ENCODE data around the gene ITPRIP. TPM values are rescaled to one million over a fixed set of nuclear protein-coding genes. Genes with fewer than 3 reads are reported as not detected.

ITPRIP gene, protein sequence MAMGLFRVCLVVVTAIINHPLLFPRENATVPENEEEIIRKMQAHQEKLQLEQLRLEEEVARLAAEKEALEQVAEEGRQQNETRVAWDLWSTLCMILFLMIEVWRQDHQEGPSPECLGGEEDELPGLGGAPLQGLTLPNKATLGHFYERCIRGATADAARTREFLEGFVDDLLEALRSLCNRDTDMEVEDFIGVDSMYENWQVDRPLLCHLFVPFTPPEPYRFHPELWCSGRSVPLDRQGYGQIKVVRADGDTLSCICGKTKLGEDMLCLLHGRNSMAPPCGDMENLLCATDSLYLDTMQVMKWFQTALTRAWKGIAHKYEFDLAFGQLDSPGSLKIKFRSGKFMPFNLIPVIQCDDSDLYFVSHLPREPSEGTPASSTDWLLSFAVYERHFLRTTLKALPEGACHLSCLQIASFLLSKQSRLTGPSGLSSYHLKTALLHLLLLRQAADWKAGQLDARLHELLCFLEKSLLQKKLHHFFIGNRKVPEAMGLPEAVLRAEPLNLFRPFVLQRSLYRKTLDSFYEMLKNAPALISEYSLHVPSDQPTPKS
- total RNA-seq (ENCODE audit: low replicate concordance) = 1.6 and 4.4 TPM in 2 replicates

DNA sequence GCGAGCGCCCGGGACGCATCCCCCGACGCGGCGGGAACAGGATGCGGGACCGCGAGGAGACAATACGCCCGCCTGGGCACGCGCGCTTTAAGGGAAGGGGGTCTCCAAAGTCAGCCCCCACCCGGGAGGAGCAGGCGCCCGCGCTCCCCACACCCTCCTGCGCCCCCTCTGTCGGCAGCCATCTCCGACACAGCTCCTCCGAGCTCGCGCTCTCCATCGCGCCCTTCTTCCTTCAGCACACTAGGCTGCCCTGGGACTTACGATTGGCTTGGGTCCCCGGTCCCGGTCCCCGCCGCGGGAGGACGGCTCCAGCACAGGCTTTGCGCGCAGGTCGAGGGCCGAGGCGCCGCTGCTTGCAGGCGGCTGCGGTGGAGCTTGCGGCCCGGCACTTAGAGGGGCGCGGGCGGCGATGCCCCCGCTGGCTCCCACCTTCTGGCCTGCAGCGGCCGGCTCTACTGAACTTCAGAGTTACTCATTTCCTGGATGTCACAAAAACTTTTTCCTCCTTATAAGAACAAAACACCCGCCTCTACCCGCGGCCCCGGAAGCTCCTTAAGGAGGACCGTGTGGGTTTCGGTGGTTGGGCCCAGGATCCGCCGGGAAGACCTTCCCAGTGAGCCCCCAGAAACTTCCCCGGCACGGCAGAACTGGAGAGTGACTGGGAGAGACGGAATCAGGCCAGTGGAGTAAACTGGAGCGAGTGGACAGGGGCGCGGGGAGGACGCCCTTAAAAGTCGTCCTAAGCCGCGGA is at the start of gene ITPRIP:
TSS of gene ITPRIP (minus strand) at position 481 of the 751 bp plus-strand sequence. CDS start 22,414 bp downstream, outside the sequence.
- no peaks in the 10 kb centered on the region for H3K9me3 ChIP-seq (ENCODE audit: low read depth)
- H3K36me3 Mint-ChIP-seq = peaks cover 2% of the 10 kb centered on the region
- peaks cover 27% of the 10 kb centered on the region for H3K27me3 ChIP-seq
- peak within 1 kb of the TSS; percentile 65 for H3K9ac ChIP-seq
- H3K27ac ChIP-seq = peak within 1 kb of the TSS; percentile 75
- H4K20me1 ChIP-seq (ENCODE audit: low read depth) = peaks cover 35% of the 10 kb centered on the region
- peaks cover 22% of the 10 kb centered on the region for H3F3A ChIP-seq (ENCODE audit: low read depth)
- peak; percentile 86 for DNase-seq (ENCODE audit: low spot score)
- H3K36me3 ChIP-seq = no peaks in the 10 kb centered on the region
- H3K79me2 ChIP-seq (ENCODE audit: low read depth) = peaks cover 44% of the 10 kb centered on the region
- H3K27ac Mint-ChIP-seq = peak within 1 kb of the TSS; percentile 100
- H3K27me3 Mint-ChIP-seq (ENCODE audit: insufficient read depth, low read depth) = peaks cover 8% of the 10 kb centered on the region
- H3K4me3 Mint-ChIP-seq = peak within 1 kb of the TSS; percentile 95
- H3K4me3 ChIP-seq = peak within 1 kb of the TSS; percentile 81
- peak within 1 kb of the TSS; percentile 99 for H3K4me2 ChIP-seq
- H2AFZ ChIP-seq (replicated peaks) = peak within 1 kb of the TSS; percentile 93
- no peaks in the 10 kb centered on the region for H3K9me3 Mint-ChIP-seq
- H3K4me1 Mint-ChIP-seq = peaks cover 46% of the 10 kb centered on the region
- peaks cover 18% of the 10 kb centered on the region for H3K4me1 ChIP-seq
- no peak for TF ChIP-seq EZH2phosphoT487 (IDR thresholded peaks at IDR 0.05)
- TF ChIP-seq, protein P1, sequence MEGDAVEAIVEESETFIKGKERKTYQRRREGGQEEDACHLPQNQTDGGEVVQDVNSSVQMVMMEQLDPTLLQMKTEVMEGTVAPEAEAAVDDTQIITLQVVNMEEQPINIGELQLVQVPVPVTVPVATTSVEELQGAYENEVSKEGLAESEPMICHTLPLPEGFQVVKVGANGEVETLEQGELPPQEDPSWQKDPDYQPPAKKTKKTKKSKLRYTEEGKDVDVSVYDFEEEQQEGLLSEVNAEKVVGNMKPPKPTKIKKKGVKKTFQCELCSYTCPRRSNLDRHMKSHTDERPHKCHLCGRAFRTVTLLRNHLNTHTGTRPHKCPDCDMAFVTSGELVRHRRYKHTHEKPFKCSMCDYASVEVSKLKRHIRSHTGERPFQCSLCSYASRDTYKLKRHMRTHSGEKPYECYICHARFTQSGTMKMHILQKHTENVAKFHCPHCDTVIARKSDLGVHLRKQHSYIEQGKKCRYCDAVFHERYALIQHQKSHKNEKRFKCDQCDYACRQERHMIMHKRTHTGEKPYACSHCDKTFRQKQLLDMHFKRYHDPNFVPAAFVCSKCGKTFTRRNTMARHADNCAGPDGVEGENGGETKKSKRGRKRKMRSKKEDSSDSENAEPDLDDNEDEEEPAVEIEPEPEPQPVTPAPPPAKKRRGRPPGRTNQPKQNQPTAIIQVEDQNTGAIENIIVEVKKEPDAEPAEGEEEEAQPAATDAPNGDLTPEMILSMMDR (IDR thresholded peaks at IDR 0.05) = peak; percentile 37
- peak; percentile 19 for TF ChIP-seq EZH2 (IDR thresholded peaks at IDR 0.05)

DNA sequence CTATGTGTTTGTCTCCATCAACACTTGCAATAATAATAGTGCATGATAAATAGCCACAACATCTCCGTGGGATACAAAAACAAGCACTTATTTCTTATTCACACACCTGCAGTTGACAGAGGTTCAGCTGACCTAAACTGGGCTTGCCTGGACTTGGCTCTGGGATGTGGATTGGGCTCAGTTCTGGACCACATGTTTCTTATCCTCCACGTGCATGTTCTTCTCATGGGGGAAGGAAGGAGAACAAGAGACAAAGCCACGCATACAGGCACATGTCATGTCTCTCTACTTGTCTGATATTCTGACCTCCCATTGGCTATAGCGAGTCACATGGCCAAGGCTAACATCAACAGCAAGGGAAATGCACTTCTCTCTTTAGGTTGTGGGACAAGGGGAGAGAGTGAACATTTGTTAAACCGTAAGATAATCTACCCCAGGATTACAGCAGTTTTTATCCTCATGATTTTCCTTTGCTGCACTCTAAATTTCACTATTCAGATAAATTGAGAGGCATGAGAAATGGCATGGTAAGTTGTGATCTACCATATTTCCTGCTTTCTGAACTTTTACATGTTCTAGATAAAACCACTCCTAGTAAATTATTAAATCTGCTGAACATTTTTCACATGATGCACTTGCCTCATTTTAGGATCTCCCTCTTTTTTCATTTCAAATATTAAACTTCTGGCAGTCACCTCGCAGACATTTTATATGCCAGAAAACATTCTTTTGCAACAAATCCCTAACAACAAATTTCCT is 49.0 kb upstream of the ITPRIP start:
- no peaks in the 10 kb centered on the region for H3K9me3 Mint-ChIP-seq
- H3K9ac ChIP-seq = no peak overlapping the region
- TF ChIP-seq EZH2phosphoT487 (IDR thresholded peaks at IDR 0.05) = no peak
- TF ChIP-seq, protein P1 (IDR thresholded peaks at IDR 0.05) = no peak
- no peak for TF ChIP-seq EZH2 (IDR thresholded peaks at IDR 0.05)
- H3K4me1 Mint-ChIP-seq = peaks cover 14% of the 10 kb centered on the region
- H3K27me3 ChIP-seq = no peaks in the 10 kb centered on the region
- H3F3A ChIP-seq (ENCODE audit: low read depth) = no peaks in the 10 kb centered on the region
- H3K79me2 ChIP-seq (ENCODE audit: low read depth) = no peaks in the 10 kb centered on the region
- no peak overlapping the region for H3K4me3 Mint-ChIP-seq
- no peak overlapping the region for H3K27ac Mint-ChIP-seq
- H3K4me1 ChIP-seq = peaks cover 9% of the 10 kb centered on the region
- H3K36me3 Mint-ChIP-seq = no peaks in the 10 kb centered on the region
- H3K4me3 ChIP-seq = no peak overlapping the region
- H4K20me1 ChIP-seq (ENCODE audit: low read depth) = no peaks in the 10 kb centered on the region
- H3K36me3 ChIP-seq = no peaks in the 10 kb centered on the region
- DNase-seq (ENCODE audit: low spot score) = no peak
- peak overlapping the region; percentile 39 for H2AFZ ChIP-seq (replicated peaks)
- no peaks in the 10 kb centered on the region for H3K27me3 Mint-ChIP-seq (ENCODE audit: insufficient read depth, low read depth)
- H3K27ac ChIP-seq = no peak overlapping the region
- H3K4me2 ChIP-seq = no peak overlapping the region
- H3K9me3 ChIP-seq (ENCODE audit: low read depth) = no peaks in the 10 kb centered on the region

DNA sequence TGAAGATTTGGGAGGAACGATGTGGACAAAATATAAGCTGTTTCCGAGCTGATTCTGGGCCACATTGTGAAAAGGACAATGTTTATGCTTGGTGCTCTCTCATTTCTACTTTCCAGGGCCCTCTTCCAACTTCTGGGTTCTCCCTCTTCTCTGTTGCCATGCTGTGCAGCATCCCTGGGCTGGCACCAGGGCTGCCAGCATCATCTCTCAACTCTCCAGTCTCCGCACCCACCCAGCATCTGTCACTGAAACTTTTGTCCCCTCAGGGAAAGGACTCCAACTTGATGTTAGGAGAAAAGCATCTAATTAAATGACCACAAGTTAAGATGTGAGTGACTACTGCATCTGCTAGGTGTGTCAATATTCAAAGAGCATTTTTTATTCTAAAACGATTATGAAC is 42.1 kb upstream of the ITPRIP start:
- Histone ChIP-seq H3K36me3 (no peaks in the 10 kb centered on the region), H4K20me1 (ENCODE audit: low read depth) (no peaks in the 10 kb centered on the region), H3K4me1 (peaks cover 28% of the 10 kb centered on the region), H2AFZ (replicated peaks) (no peak overlapping the region), H3K9me3 (ENCODE audit: low read depth) (no peaks in the 10 kb centered on the region), H3K79me2 (ENCODE audit: low read depth) (no peaks in the 10 kb centered on the region), H3K27ac (no peak overlapping the region), H3K4me3 (no peak overlapping the region), H3K9ac (no peak overlapping the region), H3K27me3 (no peaks in the 10 kb centered on the region), H3F3A (ENCODE audit: low read depth) (peaks cover 4% of the 10 kb centered on the region), H3K4me2 (no peak overlapping the region)
- H3K9me3 Mint-ChIP-seq = no peaks in the 10 kb centered on the region
- H3K36me3 Mint-ChIP-seq = no peaks in the 10 kb centered on the region
- no peak overlapping the region for H3K4me3 Mint-ChIP-seq
- H3K4me1 Mint-ChIP-seq = peaks cover 40% of the 10 kb centered on the region
- H3K27ac Mint-ChIP-seq = no peak overlapping the region
- no peak for DNase-seq (ENCODE audit: low spot score)
- H3K27me3 Mint-ChIP-seq (ENCODE audit: insufficient read depth, low read depth) = no peaks in the 10 kb centered on the region
- TF ChIP-seq EZH2 (IDR thresholded peaks at IDR 0.05) (no peak), EZH2phosphoT487 (IDR thresholded peaks at IDR 0.05) (no peak)
- TF ChIP-seq, protein P1 (IDR thresholded peaks at IDR 0.05) = no peak

Data from neural progenitor cell (in vitro differentiated cells).